ENCODE data around the gene SELENOK.

Gene SELENOK

GRCh38 chr3:53842436-53843194, 49.0 kb downstream of the SELENOK start:
- DNase-seq (ENCODE audit: low read depth in 3 of 3), result no peak

GRCh38 chr3:53841296-53841695, 50.4 kb downstream of the SELENOK start:
- no peak for DNase-seq (ENCODE audit: low read depth in 3 of 3)

- no peak for DNase-seq (ENCODE audit: low read depth in 3 of 3)
Observed at GRCh38 chr3:53837331-53837730, 54.3 kb downstream of the SELENOK start.

GRCh38 chr3:53836084-53836872, 55.4 kb downstream of the SELENOK start:
- no peak for DNase-seq (ENCODE audit: low read depth in 3 of 3)

- no peak for DNase-seq (ENCODE audit: low read depth in 3 of 3)
Observed at GRCh38 chr3:53835257-53835656, 56.4 kb downstream of the SELENOK start.

- no peak for DNase-seq (ENCODE audit: low read depth in 3 of 3)
Observed at GRCh38 chr3:53834429-53835095, 57.1 kb downstream of the SELENOK start.
